Uterus (tissue), 2 donors: Measurements from ENCODE around the gene ARV1.

Experiments used
- POLR2A ChIP-seq, 2 donors: fragments of 450-650 bp; IDR thresholded peaks; one replicate each; pipeline ENCODE4 v1.6.1; 2016; ENCODE audit warnings: antibody characterized with exemption in 2 of 2, mild to moderate bottlenecking in 1 of 2, moderate library complexity in 1 of 2
- TF ChIP-seq, protein P1 (sequence below), 4 experiments: fragments of 200-600 bp in 2 of 4; fragments of 450-650 bp in 2 of 4; sonication (generic) in 2 of 4; IDR thresholded peaks; one replicate each; pipeline ENCODE4 v1.5.1; 2016 to 2019; ENCODE audit warnings: antibody characterized with exemption in 4 of 4, mild to moderate bottlenecking in 2 of 4, moderate library complexity in 1 of 4

DNA sequence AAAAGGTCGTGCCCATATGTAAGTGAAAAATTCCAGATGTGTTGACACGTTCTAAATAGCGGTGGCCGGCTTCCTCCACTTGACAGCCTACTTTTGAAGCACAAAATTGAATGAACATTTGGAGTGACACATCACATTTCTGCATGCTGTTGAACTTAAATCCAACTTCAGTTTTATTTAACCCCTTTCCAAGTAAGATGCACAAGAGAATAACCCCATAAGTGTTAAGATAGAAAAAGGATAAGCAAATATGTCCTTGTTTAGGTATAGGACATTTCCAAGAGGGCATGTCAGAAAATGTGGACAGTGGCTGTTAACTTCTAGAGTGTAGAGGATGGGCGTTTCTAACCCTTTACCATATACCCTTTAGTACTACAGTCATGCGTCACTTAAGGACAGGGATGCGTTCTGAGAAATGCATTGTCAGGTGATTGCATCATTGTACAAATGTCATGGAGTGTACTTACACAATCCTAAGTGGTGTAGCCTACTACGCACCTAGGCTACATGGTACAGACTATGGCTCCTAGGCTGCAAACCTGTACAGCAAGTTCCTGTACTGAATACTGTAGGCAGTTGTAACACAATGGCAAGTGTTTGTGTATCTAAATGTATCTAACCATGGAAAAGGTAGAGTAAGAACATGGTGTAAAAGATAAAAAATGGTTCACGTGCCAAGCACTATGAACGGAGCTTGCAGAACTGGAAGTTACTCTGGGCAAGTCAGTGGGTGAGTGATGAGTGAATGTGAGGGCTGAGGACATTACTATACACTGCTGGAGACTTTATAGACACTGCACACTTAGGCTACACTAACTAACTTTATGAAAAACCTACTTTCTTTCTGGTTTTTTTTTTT, 70.5 kb downstream of the ARV1 start:
- TF ChIP-seq, protein P1, sequence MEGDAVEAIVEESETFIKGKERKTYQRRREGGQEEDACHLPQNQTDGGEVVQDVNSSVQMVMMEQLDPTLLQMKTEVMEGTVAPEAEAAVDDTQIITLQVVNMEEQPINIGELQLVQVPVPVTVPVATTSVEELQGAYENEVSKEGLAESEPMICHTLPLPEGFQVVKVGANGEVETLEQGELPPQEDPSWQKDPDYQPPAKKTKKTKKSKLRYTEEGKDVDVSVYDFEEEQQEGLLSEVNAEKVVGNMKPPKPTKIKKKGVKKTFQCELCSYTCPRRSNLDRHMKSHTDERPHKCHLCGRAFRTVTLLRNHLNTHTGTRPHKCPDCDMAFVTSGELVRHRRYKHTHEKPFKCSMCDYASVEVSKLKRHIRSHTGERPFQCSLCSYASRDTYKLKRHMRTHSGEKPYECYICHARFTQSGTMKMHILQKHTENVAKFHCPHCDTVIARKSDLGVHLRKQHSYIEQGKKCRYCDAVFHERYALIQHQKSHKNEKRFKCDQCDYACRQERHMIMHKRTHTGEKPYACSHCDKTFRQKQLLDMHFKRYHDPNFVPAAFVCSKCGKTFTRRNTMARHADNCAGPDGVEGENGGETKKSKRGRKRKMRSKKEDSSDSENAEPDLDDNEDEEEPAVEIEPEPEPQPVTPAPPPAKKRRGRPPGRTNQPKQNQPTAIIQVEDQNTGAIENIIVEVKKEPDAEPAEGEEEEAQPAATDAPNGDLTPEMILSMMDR (IDR thresholded peaks at IDR 0.05): no peak
- TF ChIP-seq POLR2A (IDR thresholded peaks at IDR 0.05): no peak
